Activated CD4-positive, alpha-beta T cell treated with anti-CD3 and anti-CD28 coated beads, Interleukin-2, amount 50 U/mL, for 24 hours (primary cell): ENCODE data around the gene TNPO2.
"Not testable (repeated sequence)": the region's sequence is repeated elsewhere in the genome, so short reads cannot be mapped to it uniquely, and the experiment has no call there.

Experiments
- DNase-seq, 2 donors: peaks; one replicate each; pipeline ENCODE4 v3.0.0-alpha.2; 2020; ENCODE audit warnings: low read depth in 1 of 2, low spot score in 1 of 2

TNPO2 gene

GRCh38 chr19:12706332-12706718, 17.4 kb downstream of the TNPO2 start:
- DNase-seq, result no peak

DNA sequence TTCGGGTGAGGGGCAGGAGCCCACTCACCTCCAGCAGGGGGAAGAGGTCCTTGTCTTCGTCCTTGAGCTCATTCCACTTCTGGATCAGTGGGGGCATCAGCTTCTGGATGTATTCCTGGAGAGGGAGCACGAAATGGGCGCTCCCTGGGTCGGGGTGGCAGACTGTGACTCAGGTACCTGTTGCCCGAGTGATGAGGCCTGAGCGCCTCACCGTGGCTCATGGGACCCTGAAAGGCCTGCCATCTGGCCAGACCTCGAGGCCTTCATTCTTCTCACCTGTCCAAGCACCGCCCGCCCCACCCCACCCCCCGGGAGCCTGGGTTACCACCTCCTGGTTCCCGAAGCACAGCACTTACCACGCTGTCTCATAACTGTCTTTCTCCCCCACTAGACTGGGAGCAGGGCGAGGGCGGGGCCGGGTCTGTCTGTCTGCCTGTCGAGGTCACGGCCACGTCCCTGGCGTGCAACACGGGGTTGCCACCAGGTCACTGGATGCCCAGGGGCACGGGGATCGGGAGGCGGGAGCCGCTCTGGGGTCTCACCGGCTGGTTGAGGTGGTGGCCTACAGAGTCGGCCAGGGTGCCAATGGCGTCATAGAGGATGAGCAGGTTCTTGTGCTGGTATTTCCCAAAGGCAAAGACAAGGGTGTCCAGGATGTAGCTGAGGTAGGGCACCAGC, 17.9 kb downstream of the TNPO2 start:
- DNase-seq, result no peak

- no peak for DNase-seq
Measured at GRCh38 chr19:12705169-12705568, 18.6 kb downstream of the TNPO2 start.

DNA sequence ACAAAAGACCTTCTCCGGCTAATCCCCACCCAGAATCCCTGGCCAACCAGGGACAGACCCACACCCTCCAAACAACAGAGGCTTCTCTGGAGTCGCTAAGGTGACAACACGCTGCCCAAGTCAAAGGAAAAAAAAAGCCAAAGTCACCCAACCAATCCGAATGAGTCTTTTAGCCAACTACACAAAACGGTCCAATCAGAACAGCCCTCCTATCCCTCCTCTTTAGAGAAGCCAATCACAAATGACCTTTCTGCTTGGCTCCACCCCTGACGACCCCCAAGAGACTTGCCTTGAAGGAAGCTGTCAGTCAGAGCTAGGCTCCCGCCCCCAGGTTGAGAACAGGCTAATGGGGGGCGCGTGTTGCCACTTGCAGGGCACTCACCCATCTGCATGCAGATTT, 20.7 kb downstream of the TNPO2 start:
- DNase-seq, result no peak

DNA sequence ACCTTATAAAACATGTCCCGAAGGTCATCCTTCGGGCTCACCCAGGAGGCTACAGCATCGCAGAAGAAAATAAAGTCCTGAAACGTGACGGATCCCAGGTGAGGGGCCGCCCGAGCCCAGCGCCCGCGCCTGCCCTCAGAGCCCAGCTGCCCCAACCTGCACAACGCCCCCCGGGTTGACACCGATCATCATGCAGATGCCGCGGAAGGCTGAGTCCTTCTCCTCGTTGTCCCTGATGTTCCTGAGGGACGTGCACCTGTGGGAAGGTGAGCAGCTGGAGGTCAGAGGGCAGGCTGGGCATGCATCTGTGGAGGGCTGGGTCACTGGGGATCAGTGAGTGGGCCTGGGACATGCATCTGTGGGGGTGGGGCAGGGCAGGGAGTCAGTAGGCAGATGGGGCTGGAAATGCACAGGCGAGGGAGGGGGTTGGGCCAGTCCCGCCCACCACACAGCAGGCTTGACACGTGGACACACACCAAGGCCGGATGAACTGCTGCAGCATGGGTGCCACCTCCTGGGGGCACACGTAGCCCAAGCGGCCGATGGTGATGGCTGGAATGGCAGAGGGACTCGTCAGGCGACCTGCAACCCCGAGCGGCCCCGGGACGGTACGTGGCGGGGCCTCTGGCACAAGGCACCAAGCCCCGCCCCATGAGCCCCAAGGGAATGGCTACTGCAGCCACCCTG, 22.0 kb downstream of the TNPO2 start:
- DNase-seq, result no peak

DNA sequence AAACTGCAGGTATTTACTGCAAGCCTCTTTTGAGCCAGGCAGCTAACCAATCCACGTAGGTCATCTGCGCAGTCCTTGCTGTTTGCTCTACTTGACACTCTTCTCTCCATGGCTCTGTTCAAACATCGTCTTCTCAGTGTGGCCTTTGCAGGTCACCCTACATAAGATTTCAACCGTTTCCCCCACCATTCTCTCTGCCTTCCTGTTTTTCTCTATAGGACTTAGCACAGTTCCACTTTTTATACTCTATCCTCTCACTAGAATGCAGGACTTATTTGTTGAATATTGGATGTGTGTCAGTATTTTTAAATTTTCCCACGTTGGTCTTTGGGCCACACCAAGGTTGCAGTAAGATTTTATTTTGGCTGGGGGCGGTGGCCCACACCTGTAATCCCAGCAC, 25.6 kb downstream of the TNPO2 start:
- DNase-seq, result no peak

DNA sequence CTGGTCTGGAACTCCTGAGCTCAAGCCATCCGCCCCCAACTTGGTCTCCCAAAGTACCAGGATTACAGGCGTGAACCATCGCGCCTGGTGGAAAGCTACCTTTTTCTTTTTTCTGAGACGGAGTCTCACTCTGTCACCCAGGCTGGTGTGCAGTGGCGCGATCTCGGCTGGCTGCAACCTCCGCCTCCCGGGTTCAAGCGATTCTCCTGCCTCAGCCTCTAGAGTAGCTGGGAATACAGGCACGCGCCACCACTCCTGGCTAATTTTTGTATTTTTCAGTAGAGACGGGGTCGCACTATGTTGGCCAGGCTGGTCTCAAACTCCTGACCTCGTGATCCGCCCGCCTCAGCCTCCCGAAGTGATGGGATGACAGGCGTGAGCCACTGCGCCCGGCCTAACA, 26.3 kb downstream of the TNPO2 start:
- DNase-seq, result not testable (repeated sequence)

DNA sequence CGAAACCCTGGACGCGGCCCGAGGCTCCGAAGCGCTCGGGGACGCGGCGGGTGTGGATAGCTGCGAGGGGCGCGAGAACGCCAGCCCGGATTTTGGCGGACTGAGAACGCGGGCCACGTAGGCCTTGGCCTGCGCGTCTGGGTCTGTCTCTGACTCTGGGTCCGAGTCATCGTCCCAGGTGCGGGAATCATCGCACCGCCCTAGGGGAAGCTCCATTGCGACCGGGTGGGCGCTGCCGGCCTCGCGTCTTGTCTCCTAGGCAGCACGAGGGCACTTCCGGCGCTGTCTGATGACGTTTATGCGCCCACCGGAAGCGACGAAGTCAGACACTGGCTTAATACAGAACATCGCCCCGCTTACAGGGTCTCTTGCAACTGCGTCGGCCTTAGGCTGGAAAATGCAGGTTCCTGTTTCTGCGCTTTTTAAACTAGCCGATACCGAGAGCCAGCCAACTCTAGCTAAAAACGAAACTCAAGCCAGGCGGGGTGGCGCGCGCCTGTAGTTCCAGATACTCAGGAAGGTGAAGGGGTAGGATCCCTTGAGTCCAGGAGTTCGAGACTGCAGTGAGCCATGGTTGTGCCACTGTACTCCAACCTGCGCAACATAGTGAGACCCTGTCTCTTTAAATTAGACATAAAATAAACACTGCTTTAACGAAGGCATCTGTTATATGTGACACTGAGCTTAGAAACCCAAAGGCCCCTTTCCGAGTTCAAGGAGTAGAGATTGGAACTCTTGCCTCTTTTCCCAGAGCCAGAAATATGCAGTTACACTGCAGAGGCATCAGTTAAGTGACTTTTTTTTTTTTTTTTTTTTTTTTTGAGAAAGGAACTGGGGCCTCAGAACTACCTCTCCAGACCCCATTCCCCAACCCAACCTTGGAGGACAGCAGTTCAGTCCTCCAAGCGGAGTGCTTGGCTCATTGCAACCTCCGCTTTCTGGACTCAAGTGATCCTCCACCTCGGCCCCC, 27.1 kb downstream of the TNPO2 start, which contains the start of gene FBXW9:
FBXW9 (minus strand) TSS at position 266 of the 970 bp plus-strand sequence; CDS start at position 216, 50 bp downstream.
- DNase-seq, result peak; percentile 97 to 98

GRCh38 chr19:12695997-12696365, 27.8 kb downstream of the TNPO2 start:
- DNase-seq, result no peak

GRCh38 chr19:12695514-12695913, 28.2 kb downstream of the TNPO2 start:
- no peak for DNase-seq

GRCh38 chr19:12695096-12695495, 28.6 kb downstream of the TNPO2 start:
- no peak for DNase-seq

- DNase-seq, result no peak
Measured at GRCh38 chr19:12694641-12695040, 29.1 kb downstream of the TNPO2 start.

DNA sequence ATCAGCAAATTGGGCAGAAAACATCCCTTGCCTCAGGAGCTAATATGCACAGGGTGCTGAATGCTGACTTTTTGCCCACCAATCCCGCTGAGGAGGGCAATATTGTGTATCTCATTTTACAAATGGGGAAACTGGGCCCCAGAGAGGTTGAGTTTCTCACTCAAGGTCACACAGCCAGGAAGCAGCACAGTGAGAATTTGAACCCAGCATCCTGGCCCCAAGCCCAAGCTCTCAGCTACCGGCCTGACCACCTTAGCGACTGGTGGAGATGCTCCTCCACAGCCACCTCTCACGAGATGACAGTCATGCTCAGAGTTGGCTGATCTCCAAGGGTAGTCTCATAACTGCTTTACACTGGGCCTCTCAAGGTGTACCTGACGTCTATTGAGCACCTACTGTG, 30.8 kb downstream of the TNPO2 start:
- DNase-seq, result no peak

DNA sequence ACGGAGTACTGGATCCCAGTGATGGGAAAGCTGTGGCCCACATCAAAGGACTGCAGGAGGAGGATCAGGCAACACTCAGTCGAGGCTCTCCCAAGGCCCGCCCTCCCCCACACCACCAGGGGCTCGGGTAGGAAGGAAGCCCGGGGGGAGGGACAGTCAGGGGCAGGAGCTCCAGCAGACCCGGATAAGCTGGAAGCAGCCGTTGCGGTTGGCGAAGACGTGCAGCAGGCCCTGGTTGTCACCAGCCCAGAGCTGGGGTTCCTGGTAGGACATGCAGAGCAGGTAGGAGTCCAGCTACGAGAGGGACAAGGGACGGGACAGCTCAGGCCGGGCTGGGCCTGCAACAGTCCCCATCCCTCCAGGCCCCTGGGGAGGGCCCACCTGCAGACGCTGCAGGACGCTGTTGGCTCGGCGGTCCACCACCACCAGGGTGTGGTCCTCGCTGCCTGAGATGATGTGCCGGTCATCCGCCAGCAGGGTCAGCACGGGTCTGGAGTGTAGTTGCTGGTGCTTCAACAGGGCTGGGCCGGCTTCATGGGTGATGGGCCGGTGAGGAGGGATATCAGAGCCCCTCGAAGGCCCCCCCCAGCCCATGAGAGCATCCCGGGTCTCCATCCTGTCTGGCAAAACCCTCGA, 34.0 kb downstream of the TNPO2 start:
- DNase-seq, result no peak

DNA sequence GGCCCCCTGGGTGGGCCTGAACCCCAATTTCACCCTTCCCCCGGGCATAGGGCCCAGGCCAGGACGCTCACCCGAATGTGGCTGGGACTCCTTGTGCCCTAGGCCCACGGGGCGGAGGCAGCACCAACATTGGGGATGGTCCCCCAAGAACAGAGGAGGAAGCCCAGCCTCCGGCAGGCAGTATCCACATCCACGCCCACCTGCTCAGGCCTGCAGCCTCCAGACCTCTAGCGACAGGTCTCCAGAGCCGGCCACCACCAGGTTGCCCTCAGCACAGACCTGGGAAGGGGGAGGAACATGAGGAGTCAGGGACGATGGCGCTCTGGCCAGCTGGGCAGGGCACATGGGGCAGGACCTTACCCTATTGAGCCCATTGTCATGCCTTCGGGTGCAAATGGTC, 34.7 kb downstream of the TNPO2 start:
- DNase-seq, result no peak

DNA sequence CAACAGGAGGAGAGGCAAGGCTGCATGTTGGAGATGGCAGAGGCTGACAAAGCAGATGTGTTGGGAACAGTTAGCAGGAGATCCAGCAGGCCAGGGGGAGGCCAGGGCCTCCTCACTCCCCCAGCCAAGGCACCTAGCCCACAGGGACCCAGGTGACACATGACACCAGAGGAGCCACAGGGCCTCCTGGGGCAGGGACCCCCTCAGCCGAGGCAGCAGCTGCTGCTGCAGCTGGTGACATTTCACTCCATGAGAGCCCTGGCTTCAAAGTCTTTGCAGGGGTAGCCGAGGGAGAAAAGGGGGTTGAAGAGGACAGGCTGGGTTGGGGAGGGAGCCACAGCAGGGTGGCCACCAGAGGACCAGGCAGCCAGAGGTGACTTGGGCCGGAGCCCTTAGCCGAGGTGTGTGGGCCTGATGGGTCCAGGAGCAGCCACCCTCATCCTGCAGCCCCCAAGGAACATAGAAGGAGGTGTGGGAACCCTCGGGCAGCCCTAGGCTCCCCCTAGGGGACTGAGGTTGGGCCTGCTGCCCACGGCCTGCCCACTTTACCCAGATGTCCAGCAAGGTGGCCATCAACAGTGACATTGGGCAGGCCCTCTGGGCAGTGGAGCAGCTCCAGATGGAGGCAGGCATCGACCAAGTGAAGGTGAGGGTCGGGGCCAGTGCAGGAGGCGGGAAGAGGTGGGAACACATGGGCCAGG, 36.1 kb downstream of the TNPO2 start, which contains the start of gene GNG14:
GNG14 (plus strand) TSS at position 503 of the 701 bp plus-strand sequence; CDS start at position 554, 51 bp downstream.
- no peak for DNase-seq

DNA sequence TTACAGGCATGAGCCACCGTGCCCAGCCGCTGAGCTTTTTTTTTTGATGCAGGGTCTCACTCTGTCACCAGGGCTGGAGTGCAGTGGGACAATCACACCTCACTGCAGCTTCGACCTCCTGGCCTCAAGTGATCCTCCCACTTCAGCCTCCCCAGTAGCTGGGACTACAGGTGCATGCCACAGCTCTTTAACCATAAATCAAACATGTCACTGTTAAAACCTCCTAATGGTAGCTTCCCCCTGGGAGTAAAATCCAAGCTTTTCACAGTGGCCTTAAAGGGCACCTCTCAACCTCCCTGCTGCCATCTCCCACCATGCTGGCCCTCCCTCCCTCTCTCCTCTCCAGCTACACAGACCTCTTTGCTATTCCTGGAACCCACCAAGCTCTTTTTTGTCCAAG, 37.9 kb downstream of the TNPO2 start:
- no peak for DNase-seq

GRCh38 chr19:12681074-12681987, 42.4 kb downstream of the TNPO2 start, which contains the start of gene DHPS:
Gene DHPS (minus strand): TSS chr19:12681880. CDS start chr19:12681766, 114 bp downstream.
- peak; percentile 73 to 91 for DNase-seq

GRCh38 chr19:12680034-12680433, 43.7 kb downstream of the TNPO2 start:
- DNase-seq, result no peak
